Adrenal gland (tissue), 12 donors: ENCODE data around the gene ITGAV. TPM values are rescaled to one million over a fixed set of nuclear protein-coding genes. Genes with fewer than 3 reads are reported as not detected.

Experiments
- DNase-seq, 7 donors: peaks; one replicate each; pipeline ENCODE4 v3.0.0-alpha.2; 2019 to 2020
- H3K27ac ChIP-seq, 5 donors: fragments of 200-600 bp; sonication (generic) in 4 of 5; 1 replicate in 3 of 5; 2 replicates in 2 of 5; pipeline versions ENCODE4 v1.5.1 to v1.8.0; 2016 to 2020; ENCODE audit warnings: mild to moderate bottlenecking in 1 of 5
- H3K27me3 ChIP-seq: fragments of 200-600 bp; 2 replicates; pipeline ENCODE4 v1.8.0; 2021
- H3K36me3 ChIP-seq, 2 donors: fragments of 200-600 bp; replicated peaks in 1 of 2; 1 replicate in 1 of 2; 2 replicates in 1 of 2; pipeline versions ENCODE4 v1.5.1 to v1.8.0; 2018 to 2022
- H3K4me1 ChIP-seq, 2 donors: fragments of 200-600 bp; replicated peaks in 1 of 2; 1 replicate in 1 of 2; 2 replicates in 1 of 2; pipeline versions ENCODE4 v1.5.1 to v1.8.0; 2018 to 2021
- H3K4me3 ChIP-seq, 4 donors: fragments of 200-600 bp; sonication (generic) in 3 of 4; one replicate each; pipeline ENCODE4 v1.5.1; 2016 to 2018
- H3K9me3 ChIP-seq, 3 donors: fragments of 200-600 bp; sonication (generic) in 1 of 3; replicated peaks in 1 of 3; 1 replicate in 2 of 3; 2 replicates in 1 of 3; pipeline versions ENCODE4 v1.5.1 to v1.8.0; 2016 to 2021
- POLR2A ChIP-seq, 2 donors: fragments of 450-650 bp; IDR thresholded peaks; one replicate each; pipeline ENCODE4 v1.6.1; 2017; ENCODE audit warnings: antibody characterized with exemption in 2 of 2, mild to moderate bottlenecking in 2 of 2, moderate library complexity in 1 of 2
- WGBS, 4 donors: extraction: QIAGEN DNeasy Blood & Tissue Kit in 2 of 4; methylation state at CpG; one replicate each; pipeline versions ENCODE4 v1.1.5 to v1.1.7; 2013 to 2017; 5-methylcytosine and 5-hydroxymethylcytosine counted together
- intact Hi-C, 2 donors: fragments of 100-400 bp; cut with DNase I; formaldehyde crosslinking; loops; one replicate each; pipeline versions ENCODE4 v1.14.1 to v1.15.0; 2022 to 2023
- polyA plus RNA-seq, 3 donors: library from polyadenylated mRNA; stranded (reverse); fragments of 200-250 nt in 2 of 3; fragments of 350-450 nt in 1 of 3; fragmentation: Illumina TruSeq in 1 of 3; extraction: RNeasy Lipid Tissue Mini Kit (QIAGEN cat#74804) in 1 of 3; gene quantifications; one replicate each; pipeline ENCODE4 v1.2.3, GENCODE V29; 2013 to 2014
- total RNA-seq, 9 donors: library from RNA; depleted of rRNA in 4 of 9; stranded (reverse); fragments of >200 nt in 4 of 9; fragments of 120-200 nt in 1 of 9; fragmentation: NEBNext Ultra II Directional in 1 of 9; extraction: Animal tissue kit (Norgen Biotek cat#: 25700) in 1 of 9; gene quantifications; one replicate each; pipeline versions ENCODE4 v1.1.0 to v1.2.4, GENCODE V29; 2013 to 2023
- TF ChIP-seq, protein P1 (sequence below), 6 experiments: fragments of 450-650 bp in 4 of 6; fragments of 200-600 bp in 2 of 6; sonication (generic) in 1 of 6; IDR thresholded peaks; 1 replicate in 5 of 6; 2 replicates in 1 of 6; pipeline versions ENCODE4 v1.5.1 to v1.8.0; 2016 to 2021; ENCODE audit warnings: antibody characterized with exemption in 6 of 6, mild to moderate bottlenecking in 2 of 6, moderate library complexity in 1 of 6
- donor health status: healthy with polysubstance abuse.
- donor health status: Bipolar disorder and iron deficiency.
- donor health status: DM: yes; HTN: yes; CAD: no.
- donor health status: DM: no; HTN: no; CAD: no.
- donor health status: DM: no; HTN: no; CAD: no.
- donor health status: DM: yes; HTN: yes; CAD: no.

The ITGAV gene
- total and polyA plus RNA-seq, 12 donors, result 8.9 to 214 (median 112) TPM

DNA sequence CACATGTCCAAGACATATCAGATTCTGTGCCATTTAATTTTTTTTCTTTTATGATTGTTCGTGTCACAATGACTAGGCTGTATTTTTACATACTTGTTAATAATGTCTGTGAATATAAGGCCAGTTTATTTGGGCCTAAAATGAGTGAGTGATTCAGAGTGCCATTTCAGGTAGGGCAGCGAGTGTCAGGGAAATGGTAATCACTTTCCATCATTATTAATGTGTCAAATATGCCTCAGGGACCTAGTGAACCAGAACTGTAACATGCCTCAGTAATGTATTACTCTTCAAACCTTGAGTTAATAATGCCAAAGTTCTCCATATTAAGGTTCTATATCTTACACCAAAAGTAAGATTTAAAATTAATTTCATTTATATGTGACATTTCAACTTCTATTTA lies 112.6 kb downstream of the ITGAV start:
- Histone ChIP-seq H3K36me3 (no peaks in the 10 kb centered on the region), H3K27ac (no peak overlapping the region), H3K4me3 (no peak overlapping the region), H3K27me3 (no peaks in the 10 kb centered on the region), H3K9me3 (no peaks in the 10 kb centered on the region), H3K4me1 (no peaks in the 10 kb centered on the region)
- no peak for DNase-seq
- intact Hi-C loops, result no loop called here
- WGBS, 4 donors, result 67 to 93% (median 89%) methylated on average over 2 of the region's 2 CpGs
- TF ChIP-seq POLR2A (IDR thresholded peaks at IDR 0.05), result no peak
- TF ChIP-seq, protein P1, sequence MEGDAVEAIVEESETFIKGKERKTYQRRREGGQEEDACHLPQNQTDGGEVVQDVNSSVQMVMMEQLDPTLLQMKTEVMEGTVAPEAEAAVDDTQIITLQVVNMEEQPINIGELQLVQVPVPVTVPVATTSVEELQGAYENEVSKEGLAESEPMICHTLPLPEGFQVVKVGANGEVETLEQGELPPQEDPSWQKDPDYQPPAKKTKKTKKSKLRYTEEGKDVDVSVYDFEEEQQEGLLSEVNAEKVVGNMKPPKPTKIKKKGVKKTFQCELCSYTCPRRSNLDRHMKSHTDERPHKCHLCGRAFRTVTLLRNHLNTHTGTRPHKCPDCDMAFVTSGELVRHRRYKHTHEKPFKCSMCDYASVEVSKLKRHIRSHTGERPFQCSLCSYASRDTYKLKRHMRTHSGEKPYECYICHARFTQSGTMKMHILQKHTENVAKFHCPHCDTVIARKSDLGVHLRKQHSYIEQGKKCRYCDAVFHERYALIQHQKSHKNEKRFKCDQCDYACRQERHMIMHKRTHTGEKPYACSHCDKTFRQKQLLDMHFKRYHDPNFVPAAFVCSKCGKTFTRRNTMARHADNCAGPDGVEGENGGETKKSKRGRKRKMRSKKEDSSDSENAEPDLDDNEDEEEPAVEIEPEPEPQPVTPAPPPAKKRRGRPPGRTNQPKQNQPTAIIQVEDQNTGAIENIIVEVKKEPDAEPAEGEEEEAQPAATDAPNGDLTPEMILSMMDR (IDR thresholded peaks at IDR 0.05), result no peak

DNA sequence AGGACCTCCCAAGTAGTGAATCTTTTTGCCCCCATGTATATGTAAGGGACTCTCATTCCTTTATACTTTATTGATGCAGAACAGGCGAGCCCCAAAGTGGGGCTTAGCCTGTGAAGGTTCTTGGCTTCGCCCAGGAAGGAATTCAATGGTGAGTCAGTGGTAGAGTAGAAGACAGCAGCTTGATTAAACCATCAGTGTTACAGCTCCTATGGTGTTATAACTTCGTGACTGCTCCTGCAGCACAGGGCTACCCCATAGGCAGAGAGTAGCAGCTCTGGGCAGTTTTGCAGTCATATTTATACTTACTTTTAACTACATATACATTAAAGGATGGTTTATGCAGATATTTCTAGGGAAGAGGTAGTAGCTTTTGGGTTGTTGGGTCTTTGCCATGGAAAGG lies 115.0 kb downstream of the ITGAV start:
- 84 to 97% (median 93%) methylated on average over 3 of the region's 3 CpGs for WGBS, 4 donors
- H3K27ac ChIP-seq, result no peak overlapping the region
- H3K9me3 ChIP-seq, result no peaks in the 10 kb centered on the region
- H3K27me3 ChIP-seq, result no peaks in the 10 kb centered on the region
- H3K4me3 ChIP-seq, result no peak overlapping the region
- no peaks in the 10 kb centered on the region for H3K36me3 ChIP-seq
- no peak for TF ChIP-seq POLR2A (IDR thresholded peaks at IDR 0.05)
- TF ChIP-seq, protein P1 (IDR thresholded peaks at IDR 0.05), result no peak
- no peak for DNase-seq
- H3K4me1 ChIP-seq, result no peaks in the 10 kb centered on the region
- intact Hi-C loops, result no loop called here

DNA sequence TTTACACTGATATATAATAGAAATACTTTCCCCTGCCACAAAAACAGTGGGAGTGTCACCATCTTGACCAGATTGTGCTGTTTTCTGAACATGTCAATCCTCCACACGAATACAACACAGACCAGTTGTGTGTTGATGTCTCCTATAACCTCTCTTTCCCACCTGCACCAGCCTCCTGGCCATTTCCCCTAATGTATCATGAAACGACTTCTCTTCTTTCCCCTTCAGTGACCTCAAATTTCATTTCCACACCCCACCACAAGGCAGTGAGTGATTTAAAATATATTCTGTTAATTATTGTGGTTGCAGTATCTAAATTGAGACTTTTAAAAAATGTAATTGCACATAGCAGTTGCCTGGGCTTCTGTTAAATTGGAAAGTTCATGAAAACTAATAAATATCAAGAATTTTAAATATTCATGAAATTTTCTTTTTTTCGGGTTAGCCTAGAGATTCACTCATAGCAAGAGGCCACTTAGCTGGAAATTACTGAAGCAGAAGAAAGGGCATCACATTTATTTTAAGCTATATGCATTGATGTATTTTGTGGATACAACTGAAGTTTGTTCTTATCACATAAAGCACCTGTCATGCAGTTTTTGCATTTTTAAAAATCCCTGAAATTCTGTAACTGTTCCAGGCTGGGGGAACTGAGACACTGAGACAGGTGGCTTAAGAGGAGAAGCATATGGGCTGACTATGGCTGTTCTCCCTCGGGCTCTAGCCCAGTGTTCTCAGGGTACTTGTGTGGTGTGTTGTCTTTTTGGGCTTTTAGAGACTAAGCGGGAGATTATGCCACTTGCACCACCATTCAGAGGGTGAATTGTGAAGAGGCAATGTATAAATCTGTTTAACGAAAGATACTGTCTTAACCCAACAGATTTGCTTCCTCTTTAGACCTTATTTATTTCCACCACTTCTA lies 119.9 kb downstream of the ITGAV start:
- 88 to 96% (median 93%) methylated on average over 6 of the region's 6 CpGs for WGBS, 4 donors

DNA sequence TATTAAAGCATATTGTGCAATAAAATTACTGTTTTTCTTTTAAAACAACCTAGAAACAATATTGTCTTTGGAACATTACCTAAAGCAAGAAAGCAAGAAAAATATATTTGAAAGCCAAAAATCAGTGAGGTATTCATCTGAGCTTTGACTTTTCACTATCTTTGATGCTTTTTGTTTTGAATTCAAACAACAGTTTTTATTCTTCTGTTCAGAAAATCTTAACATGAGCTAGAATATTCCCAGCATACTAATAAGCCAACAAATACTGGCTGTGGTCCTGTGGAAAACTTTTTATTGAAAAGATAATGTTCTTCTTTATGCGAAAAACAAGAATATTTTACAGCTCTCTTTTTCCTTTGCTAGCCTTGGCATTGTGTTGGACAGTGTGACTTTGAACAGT lies 123.8 kb downstream of the ITGAV start:
- Histone ChIP-seq H3K9me3 (no peaks in the 10 kb centered on the region), H3K4me3 (no peak overlapping the region), H3K27me3 (no peaks in the 10 kb centered on the region), H3K4me1 (no peaks in the 10 kb centered on the region), H3K36me3 (no peaks in the 10 kb centered on the region), H3K27ac (no peak overlapping the region)
- 81 to 91% (median 83%) methylated on average over 1 of the region's 1 CpG for WGBS, 4 donors
- DNase-seq, result no peak
- TF ChIP-seq, protein P1 (IDR thresholded peaks at IDR 0.05), result no peak
- TF ChIP-seq POLR2A (IDR thresholded peaks at IDR 0.05), result no peak
- intact Hi-C loops, result no loop called here

More for the DNA sequence above, 119.9 kb downstream of the ITGAV start:
- Histone ChIP-seq H3K4me3 (no peak overlapping the region), H3K4me1 (no peaks in the 10 kb centered on the region), H3K9me3 (no peaks in the 10 kb centered on the region), H3K27me3 (no peaks in the 10 kb centered on the region), H3K36me3 (no peaks in the 10 kb centered on the region), H3K27ac (no peak overlapping the region)
- TF ChIP-seq POLR2A (IDR thresholded peaks at IDR 0.05), result no peak
- TF ChIP-seq, protein P1 (IDR thresholded peaks at IDR 0.05), result no peak
- intact Hi-C loops, result no loop called here
- no peak for DNase-seq
